Peyer's patch (tissue), 4 donors: ENCODE data around the gene ASCC3. TPM values are rescaled to one million over a fixed set of nuclear protein-coding genes. Genes with fewer than 3 reads are reported as not detected.

Experiments
- DNase-seq, 3 donors: peaks; one replicate each; pipeline ENCODE4 v3.0.0-alpha.2; 2017 to 2019
- H3K27ac ChIP-seq, 4 donors: fragments of 200-600 bp; sonication (generic); one replicate each; pipeline ENCODE4 v1.5.1; 2016 to 2019
- H3K27me3 ChIP-seq, 2 donors: fragments of 200-600 bp; sonication (generic); one replicate each; pipeline ENCODE4 v1.5.1; 2019
- H3K36me3 ChIP-seq, 3 donors: fragments of 200-600 bp; sonication (generic); one replicate each; pipeline ENCODE4 v1.5.1; 2016 to 2019
- H3K4me1 ChIP-seq, 4 donors: fragments of 200-600 bp; sonication (generic); one replicate each; pipeline ENCODE4 v1.5.1; 2016 to 2019
- H3K4me3 ChIP-seq, 4 donors: fragments of 200-600 bp; sonication (generic); 1 replicate in 3 of 4; 2 replicates in 1 of 4; pipeline ENCODE4 v1.5.1; 2016 to 2019; ENCODE audit warnings: mild to moderate bottlenecking in 1 of 4
- H3K9me3 ChIP-seq, 4 donors: fragments of 200-600 bp; sonication (generic); one replicate each; pipeline ENCODE4 v1.5.1; 2016 to 2019; ENCODE audit warnings: mild to moderate bottlenecking in 1 of 4
- POLR2A ChIP-seq, 2 donors: fragments of 450-650 bp; IDR thresholded peaks; one replicate each; pipeline ENCODE4 v1.5.1; 2017; ENCODE audit warnings: antibody characterized with exemption in 2 of 2, mild to moderate bottlenecking in 2 of 2, moderate library complexity in 2 of 2
- total RNA-seq, 4 donors: library from RNA; depleted of rRNA; stranded (reverse); fragments of >200 nt; gene quantifications; one replicate each; pipeline ENCODE4 v1.1.0, GENCODE V29; 2016
- TF ChIP-seq, protein P1 (sequence below), 6 experiments: fragments of 450-650 bp in 4 of 6; fragments of 200-600 bp in 2 of 6; sonication (generic) in 1 of 6; IDR thresholded peaks; one replicate each; pipeline ENCODE4 v1.5.1; 2017 to 2019; ENCODE audit warnings: antibody characterized with exemption in 6 of 6, mild to moderate bottlenecking in 3 of 6, moderate library complexity in 1 of 6

ASCC3 gene
- total RNA-seq, 4 donors from 2014 or later: 21.1 to 69.3 (median 40.6) TPM

GRCh38 chr6:100617633-100618350 lies 263.3 kb downstream of the ASCC3 start:
- no peaks in the 10 kb centered on the region for H3K9me3 ChIP-seq
- H3K4me3 ChIP-seq: no peak overlapping the region
- no peak for DNase-seq
- peaks cover 0 to 10% (median 0%) of the 10 kb centered on the region in 3 donors for H3K36me3 ChIP-seq
- H3K4me1 ChIP-seq: no peaks in the 10 kb centered on the region
- H3K27ac ChIP-seq: no peak overlapping the region
- no peaks in the 10 kb centered on the region for H3K27me3 ChIP-seq
- no peak for TF ChIP-seq POLR2A (IDR thresholded peaks at IDR 0.05)
- TF ChIP-seq, protein P1, sequence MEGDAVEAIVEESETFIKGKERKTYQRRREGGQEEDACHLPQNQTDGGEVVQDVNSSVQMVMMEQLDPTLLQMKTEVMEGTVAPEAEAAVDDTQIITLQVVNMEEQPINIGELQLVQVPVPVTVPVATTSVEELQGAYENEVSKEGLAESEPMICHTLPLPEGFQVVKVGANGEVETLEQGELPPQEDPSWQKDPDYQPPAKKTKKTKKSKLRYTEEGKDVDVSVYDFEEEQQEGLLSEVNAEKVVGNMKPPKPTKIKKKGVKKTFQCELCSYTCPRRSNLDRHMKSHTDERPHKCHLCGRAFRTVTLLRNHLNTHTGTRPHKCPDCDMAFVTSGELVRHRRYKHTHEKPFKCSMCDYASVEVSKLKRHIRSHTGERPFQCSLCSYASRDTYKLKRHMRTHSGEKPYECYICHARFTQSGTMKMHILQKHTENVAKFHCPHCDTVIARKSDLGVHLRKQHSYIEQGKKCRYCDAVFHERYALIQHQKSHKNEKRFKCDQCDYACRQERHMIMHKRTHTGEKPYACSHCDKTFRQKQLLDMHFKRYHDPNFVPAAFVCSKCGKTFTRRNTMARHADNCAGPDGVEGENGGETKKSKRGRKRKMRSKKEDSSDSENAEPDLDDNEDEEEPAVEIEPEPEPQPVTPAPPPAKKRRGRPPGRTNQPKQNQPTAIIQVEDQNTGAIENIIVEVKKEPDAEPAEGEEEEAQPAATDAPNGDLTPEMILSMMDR (IDR thresholded peaks at IDR 0.05): no peak

DNA sequence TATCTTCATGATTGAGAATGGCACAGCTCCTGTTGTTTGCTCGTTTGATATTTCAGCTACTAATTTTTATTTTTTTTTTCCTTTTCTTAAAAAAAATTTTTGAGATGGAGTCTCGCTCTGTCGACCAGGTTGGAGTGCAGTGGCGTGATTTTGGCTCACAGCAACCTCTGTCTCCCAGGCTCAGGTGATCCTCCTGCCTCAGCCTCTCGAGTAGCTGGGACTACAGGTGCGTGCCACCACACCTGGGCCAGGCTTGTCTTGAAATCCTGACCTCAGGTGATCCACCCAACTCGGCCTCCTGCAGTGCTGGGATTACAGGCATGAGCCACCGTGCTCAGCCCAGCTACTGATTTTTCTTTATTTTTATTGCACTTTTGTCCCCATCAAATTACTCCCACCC lies 266.2 kb downstream of the ASCC3 start:
- no peaks in the 10 kb centered on the region for H3K4me1 ChIP-seq
- H3K36me3 ChIP-seq: peaks cover 0 to 5% (median 0%) of the 10 kb centered on the region in 3 donors
- no peak overlapping the region for H3K27ac ChIP-seq
- no peak for DNase-seq
- H3K4me3 ChIP-seq: no peak overlapping the region
- H3K9me3 ChIP-seq: no peaks in the 10 kb centered on the region
- H3K27me3 ChIP-seq: no peaks in the 10 kb centered on the region
- TF ChIP-seq POLR2A (IDR thresholded peaks at IDR 0.05): no peak
- TF ChIP-seq, protein P1 (IDR thresholded peaks at IDR 0.05): no peak

GRCh38 chr6:100614386-100614785 lies 266.7 kb downstream of the ASCC3 start:
- H3K27ac ChIP-seq: no peak overlapping the region
- TF ChIP-seq, protein P1 (IDR thresholded peaks at IDR 0.05): no peak
- TF ChIP-seq POLR2A (IDR thresholded peaks at IDR 0.05): no peak

DNA sequence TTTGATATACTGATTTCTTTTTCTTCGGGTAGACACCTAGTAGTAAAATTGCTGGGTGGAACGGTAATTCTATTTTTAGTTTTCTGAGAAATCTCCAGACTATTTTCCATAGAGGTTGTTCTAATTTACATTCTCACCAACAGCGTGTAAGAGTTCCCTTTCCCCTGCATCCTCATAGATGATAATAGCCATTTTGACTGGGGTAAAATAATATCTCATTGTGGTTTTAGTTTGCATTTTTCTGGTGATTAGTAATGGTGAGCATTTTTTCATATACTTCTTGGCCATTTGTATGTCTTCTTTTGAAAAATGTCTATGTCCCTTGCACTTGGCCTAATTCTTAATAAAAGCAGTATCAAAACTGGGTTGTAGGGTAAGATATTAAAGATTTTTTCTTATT lies 267.5 kb downstream of the ASCC3 start:
- Histone ChIP-seq H3K27ac (no peak overlapping the region), H3K9me3 (no peaks in the 10 kb centered on the region), H3K4me1 (no peaks in the 10 kb centered on the region), H3K4me3 (no peak overlapping the region), H3K27me3 (no peaks in the 10 kb centered on the region), H3K36me3 (peaks cover 0 to 5% (median 0%) of the 10 kb centered on the region in 3 donors)
- DNase-seq: no peak
- no peak for TF ChIP-seq POLR2A (IDR thresholded peaks at IDR 0.05)
- TF ChIP-seq, protein P1 (IDR thresholded peaks at IDR 0.05): no peak

More at GRCh38 chr6:100614386-100614785, 266.7 kb downstream of the ASCC3 start:
- peaks cover 0 to 5% (median 0%) of the 10 kb centered on the region in 3 donors for H3K36me3 ChIP-seq
- H3K4me1 ChIP-seq: no peaks in the 10 kb centered on the region
- no peak overlapping the region for H3K4me3 ChIP-seq
- no peak for DNase-seq
- H3K9me3 ChIP-seq: no peaks in the 10 kb centered on the region
- H3K27me3 ChIP-seq: no peaks in the 10 kb centered on the region

DNA sequence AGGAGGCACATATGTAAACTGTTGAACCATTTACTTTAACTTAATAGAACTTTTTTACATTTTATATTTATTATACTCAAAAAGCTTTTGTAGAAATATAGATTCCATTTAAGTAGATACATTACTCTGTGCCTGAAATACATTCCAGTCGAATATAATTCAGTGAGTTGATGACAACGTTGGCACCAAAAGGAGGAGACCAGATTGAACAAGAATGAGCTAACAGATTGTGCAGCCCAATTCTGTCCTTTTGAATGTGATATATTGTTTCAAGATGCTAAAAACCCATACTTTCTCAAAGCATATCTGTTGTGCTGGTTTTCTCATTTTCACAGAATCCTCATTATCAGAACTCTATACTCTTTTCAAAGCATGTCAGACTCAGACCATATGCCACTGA lies 269.0 kb downstream of the ASCC3 start:
- TF ChIP-seq POLR2A (IDR thresholded peaks at IDR 0.05): no peak
- TF ChIP-seq, protein P1 (IDR thresholded peaks at IDR 0.05): no peak
- H3K4me1 ChIP-seq: no peaks in the 10 kb centered on the region
- no peaks in the 10 kb centered on the region for H3K36me3 ChIP-seq
- no peak for DNase-seq
- no peaks in the 10 kb centered on the region for H3K27me3 ChIP-seq
- no peak overlapping the region for H3K27ac ChIP-seq
- no peaks in the 10 kb centered on the region for H3K9me3 ChIP-seq
- no peak overlapping the region for H3K4me3 ChIP-seq
